GM23248 (cell line): ENCODE measurements around the gene PTPRD.

Experiments used
- EZH2 ChIP-seq: fragments of 200-600 bp; sonication (generic); IDR thresholded peaks from 2 replicates; pipeline ENCODE4 v1.6.1; 2018; ENCODE audit warnings: antibody characterized with exemption, mild to moderate bottlenecking; ENCODE audit not compliant: insufficient read depth, poor library complexity, severe bottlenecking
- EZH2phosphoT487 ChIP-seq: fragments of 200-600 bp; sonication (generic); IDR thresholded peaks from 2 replicates; pipeline ENCODE4 v1.6.1; 2018; ENCODE audit warnings: antibody characterized with exemption, moderate library complexity, mild to moderate bottlenecking, low read depth; ENCODE audit not compliant: insufficient read depth

DNA sequence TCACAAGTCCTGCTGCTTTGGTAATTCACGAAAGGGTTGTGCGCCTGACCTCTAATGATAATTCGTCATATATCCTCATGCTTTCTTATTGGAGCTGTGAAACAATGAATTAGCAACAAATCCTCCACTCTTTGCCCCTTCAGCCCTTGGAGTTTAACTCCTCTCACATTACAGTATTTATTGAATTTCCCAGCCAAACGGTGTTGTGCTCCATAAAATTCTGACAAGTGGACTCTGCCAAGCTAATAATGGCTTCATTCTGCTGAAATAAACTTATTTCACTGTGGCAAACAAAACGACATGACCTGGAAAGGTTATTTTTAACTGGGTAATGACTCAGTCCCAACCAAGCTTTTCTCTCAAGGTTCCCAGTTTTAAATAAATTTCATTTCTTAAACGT, 1828.9 kb downstream of the PTPRD start:
- TF ChIP-seq EZH2phosphoT487, result no peak
- no peak for TF ChIP-seq EZH2
